Stimulated activated CD4-positive, alpha-beta T cell treated with anti-CD3 and anti-CD28 coated beads, TNF-alpha, amount 100 ng/mL, for 24 hours (primary cell): ENCODE results near the gene MCRIP1.

Experiments
- DNase-seq, 3 experiments: peaks; one replicate each; pipeline ENCODE4 v3.0.0-alpha.2; 2020; ENCODE audit warnings: low read depth in 3 of 3

MCRIP1 gene

DNA sequence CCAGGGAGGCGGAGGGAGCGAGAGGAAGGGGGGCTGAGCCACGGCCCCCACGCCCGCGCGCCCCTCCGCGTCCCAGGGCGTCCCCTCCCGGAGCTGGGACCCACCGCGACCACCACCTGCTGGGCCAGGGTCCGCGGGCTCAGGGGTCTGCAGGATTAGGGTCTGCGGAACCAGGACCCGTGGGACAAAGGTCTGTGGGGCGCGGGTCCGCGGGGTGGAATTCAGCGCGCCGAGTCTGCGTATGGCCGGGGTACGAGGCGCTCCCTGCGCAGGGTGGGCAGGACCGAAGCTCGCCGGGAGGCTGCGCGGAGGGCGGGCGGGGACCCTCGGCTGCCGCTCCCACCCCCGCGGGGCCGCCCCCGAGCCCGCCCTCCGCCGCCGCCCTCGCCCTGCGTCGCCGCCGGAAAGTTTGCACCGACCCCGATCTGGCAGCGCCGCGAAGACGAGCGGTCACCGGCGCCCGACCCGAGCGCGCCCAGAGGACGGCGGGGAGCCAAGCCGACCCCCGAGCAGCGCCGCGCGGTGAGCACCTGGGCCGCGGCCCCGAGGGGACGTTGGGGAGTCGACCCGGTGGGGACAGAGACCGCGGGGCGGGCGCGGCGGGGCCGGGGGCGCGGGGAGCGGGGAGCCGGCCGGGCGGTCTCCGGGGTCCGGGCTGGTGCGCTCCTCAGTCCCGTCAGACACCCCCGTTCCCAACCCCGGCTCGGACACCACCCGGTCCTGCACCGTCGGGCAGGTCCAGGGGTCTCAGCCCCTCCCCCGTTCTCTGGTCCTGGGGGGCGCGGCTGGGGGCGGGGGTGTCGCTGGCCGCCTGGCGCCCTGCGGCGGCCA, 29.1 kb downstream of the MCRIP1 start, which contains the start of gene GCGR:
GCGR (plus strand) TSS at position 423 of the 831 bp plus-strand sequence. CDS start 4,869 bp downstream, outside the sequence.
- no peak for DNase-seq

DNA sequence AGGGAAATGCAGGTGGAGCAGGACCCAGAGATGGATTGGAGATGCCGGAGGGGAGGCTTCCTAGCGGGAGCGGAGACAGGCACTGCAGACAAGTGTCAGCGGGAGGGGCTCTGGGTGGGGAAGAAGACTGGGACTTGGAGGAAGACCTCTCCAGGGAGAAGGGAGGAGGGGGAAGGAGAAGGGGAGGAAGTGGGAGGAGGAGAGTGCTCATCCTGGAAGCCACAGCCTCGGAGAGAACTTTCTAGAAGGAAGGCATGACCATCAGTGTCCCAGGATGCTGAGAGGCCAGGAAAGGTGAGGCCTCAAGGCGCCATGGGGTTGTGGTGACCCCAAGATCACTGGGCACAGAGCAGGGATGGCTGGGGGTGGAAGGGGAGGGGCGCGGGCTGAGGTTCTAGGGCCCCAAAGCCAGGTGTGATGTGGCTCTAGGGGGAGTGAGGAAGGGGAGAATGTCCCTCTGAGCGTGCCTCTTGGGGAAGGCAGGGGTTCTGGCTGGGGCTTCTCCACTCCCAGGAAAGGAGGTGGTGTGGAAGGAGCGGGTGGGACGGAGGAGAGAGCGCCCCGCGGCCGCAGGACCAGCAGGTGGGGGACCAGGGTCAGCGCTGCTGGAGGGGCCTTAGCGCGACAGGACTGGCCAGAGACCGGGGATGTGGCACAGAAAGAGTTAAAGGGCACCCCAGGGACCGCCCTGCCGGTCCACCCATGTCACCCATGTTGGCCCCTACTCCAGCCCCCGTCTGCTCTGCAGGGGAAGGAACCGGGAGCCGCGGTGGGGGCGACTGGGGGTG, 30.0 kb downstream of the MCRIP1 start:
- DNase-seq: no peak

GRCh38 chr17:81802048-81802758, 30.9 kb downstream of the MCRIP1 start:
- DNase-seq: no peak

DNA sequence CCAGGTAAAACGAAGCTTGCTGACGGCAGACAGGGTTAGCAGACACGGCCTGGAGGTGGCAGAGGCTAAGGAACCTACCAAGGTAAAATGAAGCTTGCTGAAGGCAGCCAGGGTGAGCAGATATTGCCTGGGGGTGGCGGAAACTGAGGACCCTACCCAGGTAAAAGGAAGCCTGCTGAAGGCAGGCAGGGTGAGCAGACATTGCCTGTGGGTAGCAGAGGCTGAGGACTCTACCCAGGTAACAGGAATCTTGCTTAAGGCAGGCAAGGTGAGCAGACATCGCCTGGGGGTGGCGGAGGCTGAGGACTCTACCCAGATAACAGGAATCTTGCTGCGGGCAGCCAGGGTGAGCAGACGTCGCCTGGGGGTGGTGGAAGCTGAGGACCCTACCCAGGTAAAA, 31.8 kb downstream of the MCRIP1 start:
- no peak for DNase-seq

DNA sequence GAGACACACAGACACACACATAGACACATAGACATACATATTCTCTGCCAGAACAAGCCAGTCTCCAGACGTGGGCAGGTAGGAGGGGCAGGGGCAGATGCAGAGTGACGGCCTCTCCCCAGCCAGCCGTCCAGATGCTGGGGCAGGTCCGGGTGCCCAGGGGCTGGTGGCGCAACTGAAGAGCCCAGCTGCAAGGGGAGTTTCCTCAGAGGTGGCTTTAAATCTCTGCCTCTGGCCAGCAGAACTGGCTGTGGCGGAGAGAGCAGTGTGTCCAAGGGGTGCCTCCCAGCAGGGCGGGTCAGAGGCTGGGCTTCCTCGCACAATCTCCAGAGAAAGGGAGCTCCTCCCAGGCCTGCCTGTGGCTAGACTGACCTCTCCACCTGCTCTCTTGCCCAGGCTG, 38.6 kb downstream of the MCRIP1 start:
- no peak for DNase-seq

- DNase-seq: no peak
Observed at GRCh38 chr17:81794074-81794476, 39.0 kb downstream of the MCRIP1 start.

DNA sequence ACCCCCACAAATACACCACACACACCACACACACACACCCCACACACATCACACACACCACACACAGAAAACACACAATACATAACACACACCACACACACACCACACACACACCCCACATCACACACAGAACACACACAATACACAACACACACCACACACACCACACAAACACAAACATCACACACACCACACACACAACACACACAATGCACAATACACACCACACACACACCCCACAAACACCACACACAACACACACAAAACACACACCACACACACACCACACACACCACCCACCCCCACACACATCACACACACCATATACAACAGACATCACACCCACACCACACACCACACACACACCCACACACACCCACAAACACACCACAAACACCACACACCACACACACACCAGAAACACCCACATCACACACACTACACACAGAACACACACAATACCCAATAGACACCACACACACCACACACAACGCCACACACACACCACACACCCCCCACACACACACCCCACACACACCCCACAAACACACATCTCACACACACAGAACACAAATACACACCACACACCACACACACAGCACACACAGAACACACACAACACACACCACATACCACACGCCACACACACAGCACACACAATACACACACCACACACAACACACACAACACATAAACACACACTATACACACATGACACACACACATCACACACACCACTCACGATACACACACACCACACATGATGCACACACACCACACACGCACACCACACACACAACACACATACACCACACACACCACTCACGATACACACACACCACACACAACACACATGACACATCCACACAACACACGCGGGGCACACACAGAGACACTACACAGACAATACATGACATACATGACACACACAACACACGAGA, 40.1 kb downstream of the MCRIP1 start:
- no peak for DNase-seq
